Tibial artery (tissue), 4 donors: ENCODE data around the gene MUC5AC.

Source experiments
- DNase-seq, 2 donors: peaks; one replicate each; pipeline ENCODE4 v3.0.0-alpha.2; 2019
- H3K27ac ChIP-seq, 2 donors: fragments of 200-600 bp; sonication (generic) in 1 of 2; 1 replicate in 1 of 2; 2 replicates in 1 of 2; pipeline ENCODE4 v1.5.1; 2018 to 2019; ENCODE audit warnings: mild to moderate bottlenecking in 1 of 2
- H3K27me3 ChIP-seq, 2 donors: fragments of 200-600 bp; sonication (generic) in 1 of 2; one replicate each; pipeline versions ENCODE4 v1.5.1 to v1.6.0; 2016 to 2019
- H3K36me3 ChIP-seq, 3 donors: fragments of 200-600 bp; sonication (generic) in 2 of 3; one replicate each; pipeline ENCODE4 v1.5.1; 2016 to 2019; ENCODE audit warnings: mild to moderate bottlenecking in 2 of 3
- H3K4me1 ChIP-seq, 4 donors: fragments of 200-600 bp; sonication (generic) in 2 of 4; 1 replicate in 3 of 4; 2 replicates in 1 of 4; pipeline ENCODE4 v1.5.1; 2016 to 2019
- H3K4me3 ChIP-seq, 2 donors: fragments of 200-600 bp; sonication (generic) in 1 of 2; 1 replicate in 1 of 2; 2 replicates in 1 of 2; pipeline ENCODE4 v1.5.1; 2018 to 2019; ENCODE audit warnings: mild to moderate bottlenecking in 2 of 2
- H3K9me3 ChIP-seq, 3 donors: fragments of 200-600 bp; sonication (generic) in 1 of 3; one replicate each; pipeline ENCODE4 v1.5.1; 2016 to 2019
- CTCF ChIP-seq, 2 experiments: fragments of 200-600 bp in 1 of 2; fragments of 450-650 bp in 1 of 2; IDR thresholded peaks; one replicate each; pipeline ENCODE4 v1.5.1; 2017 to 2019; ENCODE audit warnings: antibody characterized with exemption in 2 of 2, mild to moderate bottlenecking in 1 of 2, moderate library complexity in 1 of 2
- intact Hi-C: fragments of 100-400 bp; cut with DNase I; formaldehyde crosslinking; loops from one replicate; pipeline ENCODE4 v1.15.0; 2023; ENCODE audit warnings: low total_unique reads

Gene MUC5AC

GRCh38 chr11:1194231-1194976 lies 36.7 kb downstream of the MUC5AC start:
- TF ChIP-seq CTCF (IDR thresholded peaks at IDR 0.05): no peak
- intact Hi-C loops: no loop called here
- Histone ChIP-seq H3K27ac (no peak overlapping the region), H3K4me1 (peaks cover 0 to 2% (median 0%) of the 10 kb centered on the region in 4 donors), H3K9me3 (no peaks in the 10 kb centered on the region), H3K27me3 (peaks cover 0 to 66% of the 10 kb centered on the region in 2 donors), H3K36me3 (no peaks in the 10 kb centered on the region), H3K4me3 (no peak overlapping the region)
- DNase-seq: peak; percentile 16 to 65

- no peaks in the 10 kb centered on the region for H3K9me3 ChIP-seq
- no peaks in the 10 kb centered on the region for H3K36me3 ChIP-seq
- TF ChIP-seq CTCF (IDR thresholded peaks at IDR 0.05): no peak
- no peak for DNase-seq
- H3K4me1 ChIP-seq: peaks cover 0 to 8% (median 0%) of the 10 kb centered on the region in 4 donors
- H3K4me3 ChIP-seq: no peak overlapping the region
- intact Hi-C loops: no loop called here
- peaks cover 0 to 73% of the 10 kb centered on the region in 2 donors for H3K27me3 ChIP-seq
- no peak overlapping the region for H3K27ac ChIP-seq
Observed at GRCh38 chr11:1194977-1195681, 37.4 kb downstream of the MUC5AC start.

- intact Hi-C loops: no loop called here
- no peak for TF ChIP-seq CTCF (IDR thresholded peaks at IDR 0.05)
- peak; percentile 14 to 58 for DNase-seq
Observed at GRCh38 chr11:1195682-1196515, 38.1 kb downstream of the MUC5AC start.

GRCh38 chr11:1196516-1197391 lies 39.0 kb downstream of the MUC5AC start:
- H3K27me3 ChIP-seq: peaks cover 0 to 84% of the 10 kb centered on the region in 2 donors
- H3K4me3 ChIP-seq: no peak overlapping the region
- peaks cover 0 to 8% (median 0%) of the 10 kb centered on the region in 4 donors for H3K4me1 ChIP-seq
- DNase-seq: peak; percentile 9 to 64
- intact Hi-C loops: no loop called here
- TF ChIP-seq CTCF (IDR thresholded peaks at IDR 0.05): no peak
- H3K36me3 ChIP-seq: no peaks in the 10 kb centered on the region
- H3K9me3 ChIP-seq: no peaks in the 10 kb centered on the region
- H3K27ac ChIP-seq: no peak overlapping the region

More at GRCh38 chr11:1195682-1196515, 38.1 kb downstream of the MUC5AC start:
- H3K27me3 ChIP-seq: peaks cover 0 to 81% of the 10 kb centered on the region in 2 donors
- H3K9me3 ChIP-seq: no peaks in the 10 kb centered on the region
- H3K4me1 ChIP-seq: peaks cover 0 to 8% (median 0%) of the 10 kb centered on the region in 4 donors
- no peaks in the 10 kb centered on the region for H3K36me3 ChIP-seq
- no peak overlapping the region for H3K27ac ChIP-seq
- H3K4me3 ChIP-seq: no peak overlapping the region
